AG09319 (cell line): ENCODE data around the gene RIN1.

Experiments used
- DNase-seq: peaks from one replicate; pipeline ENCODE4 v3.0.0-alpha.2; 2010; ENCODE audit warnings: low read depth; ENCODE audit errors: extremely low read depth
- TF ChIP-seq, protein P1 (sequence below): IDR thresholded peaks from 2 replicates; pipeline ENCODE4 v1.5.1; 2011; ENCODE audit warnings: low read depth, mild to moderate bottlenecking, inconsistent platforms, low read length, moderate library complexity

RIN1 gene

DNA sequence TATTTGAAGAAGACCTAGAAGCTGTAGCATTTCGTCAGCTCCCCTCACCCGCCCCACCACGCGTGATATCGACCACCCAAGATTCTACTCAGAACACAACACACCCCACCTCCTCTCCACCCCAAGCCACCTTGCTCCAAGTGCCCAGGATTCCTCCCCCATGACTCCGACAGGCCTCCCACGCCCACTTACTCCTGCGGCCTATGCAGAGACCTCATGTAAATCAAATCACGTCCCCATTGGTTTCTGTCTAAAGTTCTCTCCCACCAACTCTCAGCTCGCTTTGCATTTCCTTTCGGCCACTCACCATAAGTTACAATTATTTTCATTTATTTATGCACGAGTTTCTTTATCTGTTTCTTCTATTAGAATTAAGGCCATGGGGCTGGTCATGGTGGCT lies 33.6 kb downstream of the RIN1 start:
- no peak for DNase-seq
- TF ChIP-seq, protein P1, sequence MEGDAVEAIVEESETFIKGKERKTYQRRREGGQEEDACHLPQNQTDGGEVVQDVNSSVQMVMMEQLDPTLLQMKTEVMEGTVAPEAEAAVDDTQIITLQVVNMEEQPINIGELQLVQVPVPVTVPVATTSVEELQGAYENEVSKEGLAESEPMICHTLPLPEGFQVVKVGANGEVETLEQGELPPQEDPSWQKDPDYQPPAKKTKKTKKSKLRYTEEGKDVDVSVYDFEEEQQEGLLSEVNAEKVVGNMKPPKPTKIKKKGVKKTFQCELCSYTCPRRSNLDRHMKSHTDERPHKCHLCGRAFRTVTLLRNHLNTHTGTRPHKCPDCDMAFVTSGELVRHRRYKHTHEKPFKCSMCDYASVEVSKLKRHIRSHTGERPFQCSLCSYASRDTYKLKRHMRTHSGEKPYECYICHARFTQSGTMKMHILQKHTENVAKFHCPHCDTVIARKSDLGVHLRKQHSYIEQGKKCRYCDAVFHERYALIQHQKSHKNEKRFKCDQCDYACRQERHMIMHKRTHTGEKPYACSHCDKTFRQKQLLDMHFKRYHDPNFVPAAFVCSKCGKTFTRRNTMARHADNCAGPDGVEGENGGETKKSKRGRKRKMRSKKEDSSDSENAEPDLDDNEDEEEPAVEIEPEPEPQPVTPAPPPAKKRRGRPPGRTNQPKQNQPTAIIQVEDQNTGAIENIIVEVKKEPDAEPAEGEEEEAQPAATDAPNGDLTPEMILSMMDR: no peak

DNA sequence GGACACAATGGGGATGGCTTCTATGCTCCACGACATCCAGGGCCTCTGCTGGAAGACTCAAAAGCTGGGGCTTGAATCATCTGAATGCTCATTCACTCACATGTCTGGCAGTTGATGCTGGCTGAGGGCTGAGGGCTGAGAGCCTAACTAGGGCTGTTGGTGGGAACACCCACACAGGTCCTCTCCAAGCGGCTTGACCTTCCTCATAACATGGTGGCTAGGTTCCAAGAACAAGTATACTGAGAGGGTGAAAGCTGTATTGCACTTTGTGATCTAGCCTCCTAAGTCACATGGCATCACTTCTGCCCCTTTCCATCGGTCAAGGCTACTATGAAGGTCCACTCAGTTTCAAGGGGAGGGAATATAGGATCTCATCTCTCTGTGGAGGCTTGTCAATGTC lies 37.0 kb downstream of the RIN1 start:
- DNase-seq: no peak

DNA sequence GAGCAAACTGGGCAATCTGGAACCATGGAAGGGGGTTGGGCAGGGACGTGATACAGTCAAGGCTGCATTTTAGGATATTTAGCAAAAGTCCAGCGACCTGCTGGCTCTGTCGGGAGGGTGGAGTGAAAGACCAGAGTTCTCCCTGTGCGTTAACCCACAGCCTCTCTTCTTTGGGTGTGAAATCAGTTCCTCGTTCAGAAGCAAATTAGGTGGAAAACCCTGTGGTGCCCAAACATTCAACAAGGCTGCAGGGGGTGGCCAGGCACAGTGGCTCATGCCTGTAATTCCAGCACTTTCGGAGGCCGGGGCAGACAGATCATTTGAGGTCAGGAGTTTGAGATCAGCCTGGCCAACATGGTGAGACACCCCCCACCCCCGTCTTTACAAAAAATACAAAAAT lies 38.6 kb downstream of the RIN1 start:
- TF ChIP-seq, protein P1: no peak

More for the DNA sequence above, 37.0 kb downstream of the RIN1 start:
- TF ChIP-seq, protein P1: no peak

DNA sequence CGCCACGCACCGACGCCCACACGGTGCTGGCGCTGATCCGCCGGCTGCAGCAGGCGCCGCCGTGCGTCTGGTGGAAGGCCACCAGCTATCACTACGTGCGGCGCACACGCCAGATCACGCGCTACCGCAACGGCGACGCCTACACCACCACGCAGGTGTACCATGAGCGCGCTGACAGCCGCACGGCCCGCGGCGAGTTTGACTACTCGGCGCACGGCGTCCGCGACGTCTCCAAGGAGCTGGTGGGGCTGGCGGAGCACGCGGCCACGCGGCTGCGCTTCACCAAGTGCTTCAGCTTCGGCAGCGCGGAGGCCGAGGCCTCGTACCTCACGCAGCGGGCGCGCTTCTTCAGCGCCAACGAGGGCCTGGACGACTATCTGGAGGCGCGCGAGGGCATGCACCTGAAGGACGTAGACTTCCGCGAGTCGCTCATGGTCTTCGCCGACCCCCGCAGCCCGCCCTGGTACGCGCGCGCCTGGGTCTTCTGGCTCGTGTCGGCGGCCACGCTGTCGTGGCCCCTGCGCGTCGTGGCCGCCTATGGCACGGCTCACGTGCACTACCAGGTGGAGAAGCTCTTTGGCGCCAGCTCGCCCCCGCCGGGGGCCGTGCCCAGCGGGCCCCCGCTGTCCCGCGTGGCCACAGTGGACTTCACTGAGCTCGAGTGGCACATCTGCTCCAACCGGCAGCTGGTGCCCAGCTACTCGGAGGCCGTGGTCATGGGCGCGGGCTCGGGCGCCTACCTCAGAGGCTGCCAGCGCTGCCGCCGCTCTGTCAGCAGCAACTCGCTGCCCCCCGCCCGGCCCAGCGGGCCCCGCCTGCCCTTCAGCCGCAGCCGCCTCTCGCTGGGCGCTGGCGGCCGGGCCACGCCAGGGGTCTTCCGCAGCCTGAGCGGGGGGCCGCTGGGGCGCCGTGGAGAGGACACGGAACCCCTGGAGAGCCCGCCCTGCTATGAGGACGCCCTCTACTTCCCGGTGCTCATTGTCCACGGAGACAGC lies 41.3 kb downstream of the RIN1 start:
- DNase-seq: no peak
- TF ChIP-seq, protein P1: no peak

More for the DNA sequence above, 38.6 kb downstream of the RIN1 start:
- DNase-seq: no peak

DNA sequence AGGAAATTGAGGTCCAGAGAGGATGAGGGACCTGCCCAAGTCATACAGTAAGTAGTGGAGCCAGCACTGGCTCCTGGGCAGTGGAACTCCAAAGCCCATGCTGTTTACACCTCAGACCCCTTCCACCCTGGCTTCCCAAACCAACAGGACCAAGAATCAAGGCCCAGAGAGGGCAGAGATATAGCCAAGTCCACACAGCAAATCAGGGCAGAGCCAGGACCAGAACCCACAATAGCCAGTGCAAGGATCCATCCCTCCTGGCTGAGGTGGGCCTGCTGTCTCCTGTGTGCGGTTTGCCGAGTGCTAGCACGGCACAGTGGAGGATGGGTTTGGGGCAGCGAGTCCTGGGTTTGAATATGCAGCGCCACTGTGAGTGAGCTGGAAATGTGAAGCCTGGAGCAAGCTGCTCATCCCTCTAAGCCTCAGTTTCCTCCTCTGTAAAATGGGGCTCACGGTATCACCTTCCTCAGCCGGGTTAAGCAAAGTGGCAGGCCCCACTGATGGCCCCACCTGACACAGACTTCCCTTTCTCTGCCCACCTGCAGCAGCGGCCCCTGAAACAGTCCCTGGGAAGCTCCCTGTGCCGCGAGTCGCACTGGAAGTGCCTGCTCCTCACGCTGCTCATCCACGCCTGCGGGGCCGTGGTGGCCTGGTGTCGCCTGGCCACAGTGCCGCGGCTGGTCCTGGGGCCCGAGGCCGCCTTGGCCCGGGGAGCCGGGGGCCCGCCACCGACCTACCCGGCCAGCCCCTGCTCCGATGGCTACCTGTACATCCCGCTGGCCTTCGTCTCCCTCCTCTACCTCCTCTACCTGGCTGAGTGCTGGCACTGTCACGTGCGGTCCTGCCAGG lies 42.2 kb downstream of the RIN1 start:
- TF ChIP-seq, protein P1: no peak

DNA sequence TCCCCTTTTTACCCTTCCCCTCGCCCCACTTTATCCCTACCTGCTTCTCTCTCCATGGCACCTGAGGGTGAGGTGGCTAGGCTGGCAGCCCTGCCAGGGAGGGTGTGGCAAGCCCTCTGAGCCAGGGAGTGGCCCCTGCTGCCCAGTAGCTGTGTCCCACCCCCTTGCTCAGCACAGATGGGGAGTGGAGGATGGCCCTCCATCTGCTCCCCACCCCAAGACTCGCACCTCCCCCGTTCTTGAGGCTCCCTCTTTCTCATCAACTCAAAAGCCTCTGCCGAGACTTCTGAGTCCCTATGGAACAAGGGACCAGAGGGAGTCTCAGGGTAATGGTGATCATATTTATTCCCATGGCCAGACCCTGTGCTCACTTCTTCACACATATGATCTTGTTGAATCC lies 42.9 kb downstream of the RIN1 start:
- TF ChIP-seq, protein P1: no peak
- no peak for DNase-seq

More for the DNA sequence above, 42.2 kb downstream of the RIN1 start:
- no peak for DNase-seq
